ENCODE data around the gene DLX1. TPM values are rescaled to one million over a fixed set of nuclear protein-coding genes. Genes with fewer than 3 reads are reported as not detected.

Gene DLX1
- total and polyA plus RNA-seq, 4 donors: not detected

GRCh38 chr2:172082944-172083627, 2.2 kb upstream of the DLX1 start:
- H3K4me3 ChIP-seq (ENCODE audit: low read depth in 1 of 3, low read length in 3 of 3): no peak overlapping the region
- H3K27me3 ChIP-seq (ENCODE audit: control insufficient read depth in 4 of 4, insufficient read depth in 4 of 4, low read length in 3 of 4): peaks cover 6 to 61% (median 35%) of the 10 kb centered on the region in 4 donors
- TF ChIP-seq YY1 (IDR thresholded peaks at IDR 0.05) (no peak), RAD21 (IDR thresholded peaks at IDR 0.05) (no peak), ZBTB33 (IDR thresholded peaks at IDR 0.05) (no peak), CTCF (IDR thresholded peaks at IDR 0.05; ENCODE audit: low read depth, low read length, missing input control) (no peak), GABPA (IDR thresholded peaks at IDR 0.05 in 1 of 2, conservative IDR thresholded peaks at IDR 0.05 in 1 of 2) (no peak), FOXA2 (IDR thresholded peaks at IDR 0.05) (no peak), SP1 (IDR thresholded peaks at IDR 0.05) (no peak), HNF4G (IDR thresholded peaks at IDR 0.05) (no peak), TAF1 (conservative IDR thresholded peaks at IDR 0.05) (no peak), ATF3 (IDR thresholded peaks at IDR 0.05) (no peak), JUND (IDR thresholded peaks at IDR 0.05) (no peak), FOXA1 (IDR thresholded peaks at IDR 0.05) (no peak), HNF4A (conservative IDR thresholded peaks at IDR 0.05) (no peak), NR2F2 (IDR thresholded peaks at IDR 0.05) (no peak), RXRA (IDR thresholded peaks at IDR 0.05) (no peak), EGR1 (IDR thresholded peaks at IDR 0.05; ENCODE audit: low read depth in 2 of 2) (no peak), MAX (IDR thresholded peaks at IDR 0.05) (no peak)
- H3K9me3 ChIP-seq (ENCODE audit: control insufficient read depth in 4 of 4, low read length in 3 of 4): peaks cover 0 to 4% (median 0%) of the 10 kb centered on the region in 4 donors
- H3K9ac ChIP-seq (ENCODE audit: low read depth in 1 of 2, low read length in 2 of 2): no peak overlapping the region
- H3K36me3 ChIP-seq (ENCODE audit: control insufficient read depth in 4 of 4, insufficient read depth in 3 of 4, low read depth in 1 of 4, low read length in 3 of 4): no peaks in the 10 kb centered on the region
- no peak for DNase-seq (ENCODE audit: low spot score)
- H3K27ac ChIP-seq (ENCODE audit: low read depth in 1 of 2, low read length in 2 of 2): no peak overlapping the region
- 9% methylated on average over 42 of the region's 42 CpGs for WGBS
- H3K4me1 ChIP-seq (ENCODE audit: control insufficient read depth in 4 of 4, insufficient read depth in 4 of 4, low read length in 3 of 4): peaks cover 11 to 37% (median 22%) of the 10 kb centered on the region in 4 donors

GRCh38 chr2:172083628-172084394, 1.5 kb upstream of the DLX1 start:
- Histone ChIP-seq H3K36me3 (ENCODE audit: control insufficient read depth in 4 of 4, insufficient read depth in 3 of 4, low read depth in 1 of 4, low read length in 3 of 4) (no peaks in the 10 kb centered on the region), H3K9me3 (ENCODE audit: control insufficient read depth in 4 of 4, low read length in 3 of 4) (peaks cover 0 to 6% (median 0%) of the 10 kb centered on the region in 4 donors), H3K27ac (ENCODE audit: low read depth in 1 of 2, low read length in 2 of 2) (no peak overlapping the region), H3K4me1 (ENCODE audit: control insufficient read depth in 4 of 4, insufficient read depth in 4 of 4, low read length in 3 of 4) (peaks cover 11 to 42% (median 22%) of the 10 kb centered on the region in 4 donors), H3K27me3 (ENCODE audit: control insufficient read depth in 4 of 4, insufficient read depth in 4 of 4, low read length in 3 of 4) (peaks cover 6 to 63% (median 35%) of the 10 kb centered on the region in 4 donors), H3K4me3 (ENCODE audit: low read depth in 1 of 3, low read length in 3 of 3) (no peak overlapping the region), H3K9ac (ENCODE audit: low read depth in 1 of 2, low read length in 2 of 2) (no peak overlapping the region)
- no peak for DNase-seq (ENCODE audit: low spot score)
- TF ChIP-seq CTCF (IDR thresholded peaks at IDR 0.05; ENCODE audit: low read depth, low read length, missing input control) (no peak), NR2F2 (IDR thresholded peaks at IDR 0.05) (no peak), REST (IDR thresholded peaks at IDR 0.05) (no peak), HNF4G (IDR thresholded peaks at IDR 0.05) (no peak), RXRA (IDR thresholded peaks at IDR 0.05) (no peak), EGR1 (IDR thresholded peaks at IDR 0.05; ENCODE audit: low read depth in 2 of 2) (no peak), RAD21 (IDR thresholded peaks at IDR 0.05) (no peak), JUND (IDR thresholded peaks at IDR 0.05) (no peak), GABPA (IDR thresholded peaks at IDR 0.05 in 1 of 2, conservative IDR thresholded peaks at IDR 0.05 in 1 of 2) (no peak)
- 16% methylated on average over 23 of the region's 23 CpGs for WGBS
